DMS53 (cell line): ENCODE measurements around the gene MEMO1.
"Not testable (repeated sequence)": the region's sequence is repeated elsewhere in the genome, so short reads cannot be mapped to it uniquely, and the experiment has no call there.

Experiments
- DNase-seq: peaks from one replicate; lab custom pipeline; 2025; lab: John Stamatoyannopoulos, UW

Gene MEMO1

DNA sequence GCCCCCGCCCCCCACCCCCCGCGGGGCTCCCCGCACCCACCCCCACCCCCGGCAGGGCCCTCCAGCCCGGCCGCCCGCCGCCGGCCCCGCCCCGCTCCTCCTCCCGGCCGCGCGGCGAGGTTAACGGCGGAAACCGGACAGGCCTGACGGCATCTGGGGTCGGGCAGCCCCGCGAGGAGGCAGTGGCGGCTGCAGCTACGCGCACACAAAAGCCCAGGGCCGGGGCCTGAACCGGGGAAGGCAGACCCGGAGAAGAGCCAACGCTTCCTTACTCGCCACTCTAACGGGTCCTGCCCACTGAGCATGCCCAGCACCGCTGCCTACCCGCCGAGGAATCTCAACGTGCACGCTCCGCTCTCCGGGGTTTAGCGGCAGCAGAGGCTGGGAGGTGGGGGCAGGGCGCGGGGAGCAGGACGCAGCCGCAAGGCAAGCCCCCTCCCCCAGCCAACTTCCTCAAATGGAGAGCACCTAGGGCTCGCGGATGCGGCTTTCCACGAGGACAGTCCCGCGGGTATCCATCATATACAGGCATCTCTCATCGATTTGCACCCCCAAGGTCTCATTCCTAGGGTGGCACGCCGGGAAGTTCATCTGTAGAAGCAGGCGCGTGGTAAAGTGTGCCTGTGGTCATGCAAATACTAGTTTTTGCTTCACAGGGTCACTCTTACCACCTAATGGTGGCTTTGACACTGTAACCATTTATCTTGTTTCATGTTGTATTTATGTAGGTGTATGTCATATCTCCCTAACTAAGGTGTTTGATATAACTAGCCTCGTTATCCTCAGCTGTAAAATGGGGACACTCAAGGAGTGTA is at the start of gene MEMO1:
TSS of gene MEMO1 (minus strand) at position 339 of the 815 bp plus-strand sequence. CDS start 761 bp downstream, outside the sequence.
- peak; percentile 96 for DNase-seq

- DNase-seq: no peak
Measured at GRCh38 chr2:32060266-32060665, 49.5 kb upstream of the MEMO1 start.

DNA sequence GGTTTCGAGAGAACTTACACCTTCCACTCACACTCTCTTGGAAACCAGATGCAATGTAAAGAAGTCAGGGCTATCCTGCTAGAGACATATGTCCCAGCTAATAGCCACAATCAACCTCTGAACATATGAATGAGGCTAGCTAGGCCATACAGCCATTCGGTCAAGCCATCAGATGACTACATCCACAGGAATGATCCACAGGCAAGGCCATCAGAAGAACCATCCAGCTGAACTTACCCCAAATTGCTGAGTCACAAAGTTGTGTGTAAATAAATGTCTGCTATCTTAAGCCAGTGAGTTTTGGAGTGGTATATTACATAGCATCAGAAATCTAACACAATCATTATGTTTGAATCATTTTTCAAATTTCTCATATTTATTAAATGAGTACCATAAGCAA is 47.3 kb upstream of the MEMO1 start:
- DNase-seq: no peak

DNA sequence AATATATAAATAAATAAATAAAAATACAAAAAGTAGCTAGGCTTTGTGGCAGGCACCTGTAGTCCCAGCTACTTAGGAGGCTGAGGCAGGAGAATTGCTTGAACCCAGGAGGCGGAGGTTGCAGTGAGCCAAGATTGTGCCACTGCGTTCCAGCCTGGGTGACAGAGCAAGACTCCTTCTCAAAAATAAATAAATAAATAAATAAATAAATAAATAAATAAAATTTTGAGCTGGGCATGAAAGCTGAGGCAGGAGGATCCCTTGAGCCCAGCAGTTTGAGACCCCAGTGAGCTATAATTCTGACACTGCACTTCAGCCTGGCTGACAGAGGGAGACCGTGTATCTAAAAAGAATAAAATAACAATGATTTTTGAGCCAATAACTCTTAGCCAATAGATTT is 43.8 kb upstream of the MEMO1 start:
- DNase-seq: not testable (repeated sequence)

- no peak for DNase-seq
Measured at GRCh38 chr2:32051836-32052439, 41.1 kb upstream of the MEMO1 start.

DNA sequence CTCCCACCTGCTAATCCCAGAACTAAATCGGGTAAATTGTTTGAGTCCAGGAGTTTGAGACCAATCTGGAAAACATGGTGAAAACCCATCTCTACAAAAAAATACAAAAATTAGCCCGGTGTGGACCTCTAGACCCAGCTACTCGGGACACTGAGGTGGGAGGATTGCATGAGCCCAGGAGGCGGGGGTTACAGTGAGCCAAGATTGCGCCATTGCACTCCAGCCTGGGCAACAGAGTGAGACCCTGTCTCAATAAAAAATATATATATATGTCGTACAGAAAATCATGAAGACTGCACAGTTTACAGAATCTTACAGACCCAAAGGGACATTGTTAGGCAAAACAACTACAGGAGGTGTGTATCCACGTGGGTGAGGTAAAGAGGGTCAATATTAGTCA is 32.8 kb upstream of the MEMO1 start:
- no peak for DNase-seq

GRCh38 chr2:32039447-32040219 is 28.8 kb upstream of the MEMO1 start, which contains the start of gene DPY30:
DPY30 (minus strand) TSS chr2:32039805; CDS start chr2:32039456, 349 bp downstream.
- peak; percentile 94 for DNase-seq

DNA sequence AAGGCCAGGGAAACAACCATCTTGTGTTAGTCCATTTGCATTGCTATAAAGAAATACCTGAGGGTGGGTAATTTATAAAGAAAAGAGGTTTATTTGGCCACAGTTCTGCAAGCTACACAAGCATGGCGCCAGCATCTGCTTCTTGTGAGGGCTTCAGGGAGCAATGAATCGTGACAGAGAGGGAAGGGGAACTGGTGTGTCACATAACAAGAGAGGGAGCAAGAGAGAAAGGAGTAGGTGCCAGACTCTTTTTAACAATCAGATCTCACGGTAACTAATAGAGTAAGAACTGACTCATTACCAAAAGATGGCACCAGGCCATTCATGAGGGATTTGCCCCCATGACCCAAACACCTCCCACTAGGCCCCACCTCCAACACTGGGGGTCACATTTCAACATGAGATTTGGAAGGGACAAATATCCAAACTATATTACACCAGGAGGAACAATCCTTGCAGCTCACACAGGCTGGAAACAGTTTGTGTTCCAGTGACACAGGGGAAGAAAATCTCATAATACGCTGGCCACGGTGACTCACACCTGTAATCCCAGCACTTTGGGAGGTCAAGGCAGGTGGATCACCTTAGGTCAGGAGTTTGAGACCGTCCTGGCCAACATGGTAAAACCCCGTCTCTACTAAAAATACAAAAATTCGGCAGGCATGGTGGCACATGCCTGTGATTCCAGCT is 23.5 kb upstream of the MEMO1 start:
- not testable (repeated sequence) for DNase-seq

DNA sequence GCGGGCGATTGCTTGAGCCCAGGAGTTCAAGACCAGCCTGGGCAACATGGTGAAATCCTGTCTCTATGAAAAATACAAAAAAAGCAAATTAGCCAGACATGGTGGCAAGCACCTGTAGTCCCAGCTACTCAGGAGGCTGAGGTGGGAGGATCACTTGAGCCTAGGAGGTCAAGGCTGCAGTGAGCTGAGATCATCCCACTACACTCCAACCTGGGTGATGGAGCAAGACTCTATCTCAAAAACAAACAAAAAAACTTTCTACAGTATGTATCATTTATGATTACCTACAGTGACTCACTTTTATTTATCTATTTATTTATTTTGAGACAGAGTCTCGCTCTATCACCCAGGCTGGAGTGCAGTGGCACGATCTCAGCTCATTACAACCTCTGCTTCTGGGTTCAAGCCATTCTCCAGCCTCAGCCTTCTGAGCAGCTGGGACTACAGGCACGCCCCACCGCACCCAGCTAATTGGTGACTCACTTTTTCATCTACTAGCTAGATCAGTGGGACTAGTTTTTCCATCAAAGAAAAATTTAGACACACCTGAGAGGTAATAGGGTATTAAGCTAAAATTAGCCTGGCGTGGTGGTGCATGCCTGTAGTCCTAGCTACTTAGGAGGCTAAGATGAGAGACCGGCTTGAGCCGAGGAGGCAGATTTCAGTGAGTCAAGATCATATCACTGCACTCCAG is 8.1 kb upstream of the MEMO1 start:
- not testable (repeated sequence) for DNase-seq

DNA sequence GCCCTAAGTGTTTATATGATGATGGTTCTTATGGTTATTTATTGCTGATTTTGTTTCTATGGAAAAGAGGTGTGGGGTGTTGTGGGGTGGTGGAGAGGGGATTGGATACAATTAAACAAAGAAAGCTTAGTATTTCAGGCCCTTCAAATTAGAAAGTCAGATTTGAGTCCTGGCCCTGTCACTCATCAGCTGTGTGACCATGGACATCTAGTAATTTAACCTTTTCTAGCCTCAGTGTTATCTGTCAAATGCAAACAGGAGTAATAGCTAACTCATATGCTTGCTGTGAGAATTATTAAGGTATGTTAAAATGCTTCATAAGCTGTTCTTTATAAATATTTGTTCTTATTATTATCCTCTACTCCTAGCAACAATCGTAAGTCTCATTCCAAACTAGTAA is 2.1 kb upstream of the MEMO1 start:
- DNase-seq: no peak

DNA sequence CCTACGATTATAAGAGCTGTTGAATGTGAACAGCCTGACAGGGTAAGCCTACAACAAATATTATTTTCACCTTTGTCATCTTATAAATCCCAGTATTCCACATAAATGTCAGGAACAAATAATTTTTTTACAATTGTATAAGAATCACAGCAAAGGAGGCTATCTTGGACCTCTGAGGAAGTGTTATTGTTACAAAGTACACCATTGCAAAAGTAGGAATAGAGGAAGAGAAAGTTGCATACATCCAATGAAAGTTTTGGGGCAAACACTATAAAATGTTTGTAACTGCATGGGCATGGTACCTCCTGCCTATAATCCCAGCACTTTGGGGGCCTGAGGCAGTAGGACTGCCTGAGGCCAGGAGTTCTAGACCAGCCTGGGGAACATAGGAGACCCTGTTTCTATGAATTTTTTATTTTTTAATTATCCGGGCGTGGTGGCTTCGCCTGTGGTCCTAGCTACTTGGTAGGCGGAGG is 715 bp upstream of the MEMO1 start:
- DNase-seq: no peak

DNA sequence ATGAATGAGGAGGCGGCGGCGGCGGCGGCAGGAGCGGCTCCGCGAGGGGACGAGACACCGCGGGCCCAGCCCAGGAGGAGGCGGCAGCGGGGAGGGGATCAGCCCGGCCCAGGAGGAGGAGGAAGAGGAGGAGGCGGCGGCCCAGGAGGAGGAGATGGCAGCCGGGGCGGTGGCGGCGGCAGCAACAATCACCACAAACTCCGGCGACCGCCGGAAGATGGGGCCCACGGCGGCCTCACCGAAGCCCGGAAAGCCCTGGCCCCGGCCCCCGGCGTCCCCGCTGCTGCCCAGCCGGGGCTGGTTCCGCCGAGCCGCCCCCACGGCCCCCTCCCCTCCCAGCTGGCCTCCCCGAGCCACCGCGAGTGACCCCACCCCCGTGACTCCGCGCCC is 533 bp downstream of the MEMO1 start:
- DNase-seq: peak; percentile 59

DNA sequence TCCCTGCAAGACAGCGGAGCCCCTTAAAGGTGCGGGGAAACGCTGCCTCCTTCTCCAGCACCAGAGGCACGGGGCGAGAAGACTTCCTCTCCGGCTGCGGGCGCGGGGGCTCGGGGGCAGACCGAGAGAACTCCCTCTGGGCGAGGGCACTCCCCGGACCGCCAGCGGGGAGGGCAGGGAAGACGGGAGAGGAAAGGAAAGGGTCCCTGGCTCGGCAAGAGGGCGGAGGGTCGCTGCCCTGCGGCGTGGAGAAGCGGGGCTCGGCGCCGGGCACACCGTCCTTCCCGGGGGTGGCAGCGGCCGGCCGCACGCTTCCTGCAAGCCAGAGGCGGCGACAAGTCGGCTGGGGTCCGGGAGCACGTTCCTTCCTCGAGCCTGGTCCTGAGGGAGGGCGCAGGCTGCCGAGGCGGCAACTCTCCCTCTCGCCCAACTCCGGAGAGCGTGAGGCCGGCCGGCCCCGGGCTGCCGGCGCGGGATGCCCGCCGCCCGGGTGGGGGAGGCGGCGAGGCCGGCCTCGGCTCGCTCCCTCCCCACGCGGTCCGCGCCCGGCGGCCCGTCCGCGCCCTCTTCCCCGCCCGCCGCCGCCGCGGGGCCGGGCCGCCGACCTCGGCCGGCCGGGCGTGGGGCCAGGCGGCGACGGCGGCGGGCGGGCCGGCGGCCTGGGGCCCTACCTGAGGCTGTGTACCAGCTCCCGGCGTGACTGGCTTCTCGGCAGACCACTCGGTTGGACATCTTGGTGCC is 1.1 kb downstream of the MEMO1 start:
- peak; percentile 55 for DNase-seq

DNA sequence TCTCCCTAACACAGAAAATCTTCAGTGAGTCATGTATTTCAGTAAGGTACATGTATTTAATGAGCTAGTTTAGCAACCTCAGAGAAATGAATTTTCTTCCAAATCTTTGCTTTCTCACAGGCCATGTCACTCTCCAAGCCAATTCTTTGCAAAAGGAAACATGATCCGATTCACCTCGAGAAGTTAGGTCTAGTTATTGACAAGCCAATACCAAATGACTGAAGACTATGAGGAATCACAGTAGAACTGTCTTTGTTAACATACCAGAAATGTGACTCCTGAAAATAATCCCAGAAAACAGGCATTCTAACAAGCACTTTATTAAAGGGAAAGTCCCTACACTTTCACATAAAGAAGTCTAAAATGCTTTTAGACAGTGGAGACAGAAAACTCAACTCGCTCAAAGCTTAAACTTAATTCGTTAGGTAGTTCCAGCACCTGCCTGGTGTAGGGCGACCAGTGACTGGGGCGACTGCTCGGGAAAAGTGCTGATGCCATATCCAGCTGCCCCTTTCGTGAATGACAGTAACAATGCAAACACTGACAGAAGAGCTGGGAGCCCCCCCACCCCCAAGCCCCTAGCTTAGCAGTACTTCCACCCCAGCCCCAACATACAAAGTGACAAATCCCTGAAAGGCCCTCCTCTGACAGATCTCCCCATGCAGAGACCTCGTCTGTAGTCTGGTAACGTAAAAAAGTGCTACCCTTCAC is 1.8 kb downstream of the MEMO1 start:
- peak; percentile 54 for DNase-seq

DNA sequence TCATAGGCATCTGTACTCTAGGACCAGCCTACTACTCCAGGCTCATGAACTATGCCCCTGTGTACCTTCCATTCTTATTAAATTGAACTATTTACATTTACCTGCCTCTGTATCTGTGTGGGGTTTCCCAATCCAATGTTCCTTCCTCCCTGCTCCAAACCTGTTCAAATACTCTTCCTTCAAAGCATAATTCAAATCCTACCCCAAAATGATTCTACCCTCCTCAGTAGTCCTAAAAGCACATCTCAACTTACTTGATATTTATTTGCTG is 3.8 kb downstream of the MEMO1 start:
- DNase-seq: no peak

DNA sequence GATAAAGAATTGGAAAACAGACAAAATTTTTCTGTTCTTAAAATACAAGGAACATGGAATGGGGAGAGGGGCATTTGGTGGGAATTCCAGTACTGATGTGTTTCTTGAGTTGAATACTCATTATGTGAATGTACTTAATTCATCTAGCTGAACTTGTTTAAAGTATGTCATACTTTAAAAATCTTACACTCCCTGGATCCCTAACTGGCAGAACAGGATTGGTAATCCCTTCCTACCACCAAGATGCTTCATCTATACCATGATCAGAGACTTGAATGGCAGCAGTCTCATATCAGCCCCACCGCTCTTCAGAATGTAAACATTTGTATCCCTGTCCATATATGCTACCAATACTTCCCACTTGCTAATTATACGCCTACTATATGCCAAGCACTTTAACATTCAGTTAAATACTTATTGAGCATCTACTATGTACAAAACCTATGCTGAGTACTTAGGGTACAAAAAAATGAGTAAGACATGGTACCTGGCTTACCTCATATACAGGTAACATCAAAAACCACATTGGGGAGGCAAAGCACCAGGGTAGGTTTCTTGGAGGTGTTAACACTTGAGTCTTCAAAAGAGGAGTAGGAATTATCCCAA is 5.3 kb downstream of the MEMO1 start:
- DNase-seq: no peak

- DNase-seq: no peak
Measured at GRCh38 chr2:32003791-32004190, 7.0 kb downstream of the MEMO1 start.

DNA sequence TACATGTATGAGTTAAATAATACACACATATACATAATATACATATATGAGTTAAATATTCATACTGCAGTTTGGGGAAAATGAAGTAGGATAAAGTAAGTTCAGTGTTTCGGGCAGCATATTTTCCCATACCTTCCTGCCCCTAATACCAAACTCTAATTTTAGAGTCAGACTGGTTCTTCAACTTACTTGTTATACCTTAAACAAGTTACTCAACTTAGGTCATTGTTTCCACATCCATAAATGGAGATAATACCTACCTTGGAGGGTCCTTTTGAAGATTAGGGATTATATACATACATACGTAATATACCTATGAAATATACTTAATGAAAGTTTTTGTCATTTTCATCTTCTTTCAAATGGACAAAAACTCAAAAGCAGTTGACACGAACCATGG is 8.4 kb downstream of the MEMO1 start:
- no peak for DNase-seq

GRCh38 chr2:31999438-31999837 is 11.4 kb downstream of the MEMO1 start:
- no peak for DNase-seq
